HUDEP-2 (cell line): ENCODE measurements around the gene SKA3.
"Not testable (repeated sequence)": the region's sequence is repeated elsewhere in the genome, so short reads cannot be mapped to it uniquely, and the experiment has no call there.

Experiments used
- DNase-seq, 76 experiments: peaks; one replicate each; lab custom pipeline; 2025; ENCODE audit not compliant: unreplicated experiment in 76 of 76; lab: John Stamatoyannopoulos, UW

Gene SKA3

DNA sequence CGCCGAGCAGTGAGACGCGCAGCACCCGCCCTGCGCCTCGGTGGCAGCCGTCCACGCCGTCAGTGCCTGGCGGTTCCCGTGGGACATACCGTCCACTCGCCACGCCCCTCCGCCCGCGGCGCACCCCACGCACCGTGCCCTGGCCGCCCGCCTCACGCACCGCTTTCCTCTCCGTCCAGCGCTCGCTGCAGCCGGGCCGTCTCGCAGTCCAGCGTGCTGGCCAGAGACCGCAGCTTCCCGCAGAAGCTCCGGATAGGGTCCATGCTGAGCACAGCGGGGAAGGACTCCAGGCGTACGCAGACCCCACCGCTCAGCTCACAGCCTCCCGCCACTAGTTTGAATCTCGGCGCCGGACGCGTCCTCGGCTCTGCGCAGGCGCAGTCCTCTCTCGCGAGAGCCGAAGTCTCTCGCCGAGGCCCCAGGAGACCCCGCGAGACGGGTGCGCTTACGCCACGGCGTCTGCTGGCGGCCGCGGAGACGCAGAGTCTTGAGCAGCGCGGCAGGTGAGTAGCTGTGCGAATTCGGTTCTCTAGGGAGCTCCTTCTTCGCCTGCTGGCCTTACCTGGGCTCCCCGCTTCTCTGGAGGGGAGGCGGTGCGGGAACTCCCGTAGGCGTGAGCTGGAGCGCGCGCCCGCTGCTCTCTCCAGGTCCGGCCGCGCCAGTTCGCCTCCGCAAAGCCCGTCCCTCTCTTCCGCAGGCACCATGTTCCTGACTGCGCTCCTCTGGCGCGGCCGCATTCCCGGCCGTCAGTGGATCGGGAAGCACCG, at the start of gene SKA3, which contains the start of gene MRPL57:
SKA3 (minus strand) TSS at position 338 of the 767 bp plus-strand sequence; CDS start at position 263, 75 bp downstream.
MRPL57 (plus strand) TSS at position 444 of the 767 bp plus-strand sequence; CDS start at position 703, 259 bp downstream.
- DNase-seq: peak in 75 of 76 experiments; percentile 52 to 94 (median 87)

DNA sequence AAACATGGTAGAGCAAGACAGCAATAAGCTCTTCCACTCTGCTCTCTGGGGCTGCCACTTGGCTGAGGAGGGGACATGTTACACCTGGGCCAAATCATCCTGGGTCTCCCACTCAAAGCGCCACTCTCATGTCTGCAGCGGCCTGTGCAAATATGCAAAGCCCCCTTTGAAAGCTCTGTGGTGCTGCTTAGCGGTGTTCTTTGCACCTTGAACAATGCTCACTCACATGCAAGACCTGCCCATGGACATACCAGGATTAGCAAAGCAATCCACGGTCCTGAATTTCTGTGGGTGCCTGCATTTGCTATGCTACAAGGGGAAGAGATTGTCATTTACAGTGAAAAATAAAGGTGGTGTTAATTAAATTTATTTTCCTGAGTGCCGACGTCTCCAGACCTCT, 48.7 kb upstream of the SKA3 start:
- DNase-seq: no peak

DNA sequence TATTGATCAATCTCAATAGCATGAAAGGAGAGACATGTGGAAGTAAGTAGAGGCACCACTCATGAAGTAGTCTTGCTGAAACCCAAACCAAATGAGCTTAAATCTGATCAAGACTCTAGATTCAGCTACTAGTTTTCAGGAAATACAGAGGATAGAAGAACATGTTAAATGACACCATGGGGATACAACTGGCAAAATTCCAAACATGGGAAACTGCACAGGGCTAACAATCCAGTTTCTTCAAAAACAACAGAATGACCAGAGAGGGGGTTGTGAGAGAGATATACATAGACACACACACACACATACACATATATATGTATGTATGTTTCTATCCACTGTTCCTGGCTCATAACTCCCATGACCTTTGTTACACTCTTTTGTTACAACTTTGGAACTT, 44.9 kb upstream of the SKA3 start:
- no peak for DNase-seq

DNA sequence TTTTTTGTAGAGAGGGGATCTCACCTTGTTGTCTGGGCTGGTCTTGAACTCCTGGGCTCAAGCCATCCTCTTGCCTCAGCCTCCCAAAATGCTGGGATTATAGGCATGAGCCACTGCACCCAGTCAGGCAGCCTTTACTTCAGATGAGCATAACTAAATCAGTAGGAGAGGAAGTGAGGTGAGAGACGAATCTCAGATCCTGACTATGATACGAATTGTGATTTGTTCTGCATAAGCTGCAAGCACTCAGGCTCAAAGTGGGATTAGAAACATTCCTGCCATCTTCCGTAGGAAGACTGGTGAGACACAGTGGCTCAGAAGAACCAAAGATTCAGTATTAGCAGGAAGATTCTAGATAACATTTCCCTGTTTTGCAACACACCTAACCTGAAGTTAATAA, 43.4 kb upstream of the SKA3 start:
- not testable (repeated sequence) for DNase-seq

DNA sequence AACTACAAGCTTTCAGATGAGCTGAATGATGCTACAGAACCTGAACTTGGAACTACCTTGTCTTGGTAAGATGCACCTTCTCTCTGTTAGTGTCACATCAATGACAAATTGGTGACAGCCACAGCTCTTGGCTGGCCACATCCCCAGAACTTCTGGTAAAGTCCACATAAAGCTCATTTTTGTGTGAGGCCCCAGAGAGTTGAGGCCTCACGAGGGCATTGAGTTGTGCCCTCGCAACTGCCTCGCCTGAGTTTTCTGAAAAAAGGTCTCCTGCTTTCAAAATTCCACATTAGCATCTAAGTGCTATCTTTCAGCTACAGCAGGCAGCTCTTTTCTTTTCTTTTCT, 42.7 kb upstream of the SKA3 start:
- no peak for DNase-seq

DNA sequence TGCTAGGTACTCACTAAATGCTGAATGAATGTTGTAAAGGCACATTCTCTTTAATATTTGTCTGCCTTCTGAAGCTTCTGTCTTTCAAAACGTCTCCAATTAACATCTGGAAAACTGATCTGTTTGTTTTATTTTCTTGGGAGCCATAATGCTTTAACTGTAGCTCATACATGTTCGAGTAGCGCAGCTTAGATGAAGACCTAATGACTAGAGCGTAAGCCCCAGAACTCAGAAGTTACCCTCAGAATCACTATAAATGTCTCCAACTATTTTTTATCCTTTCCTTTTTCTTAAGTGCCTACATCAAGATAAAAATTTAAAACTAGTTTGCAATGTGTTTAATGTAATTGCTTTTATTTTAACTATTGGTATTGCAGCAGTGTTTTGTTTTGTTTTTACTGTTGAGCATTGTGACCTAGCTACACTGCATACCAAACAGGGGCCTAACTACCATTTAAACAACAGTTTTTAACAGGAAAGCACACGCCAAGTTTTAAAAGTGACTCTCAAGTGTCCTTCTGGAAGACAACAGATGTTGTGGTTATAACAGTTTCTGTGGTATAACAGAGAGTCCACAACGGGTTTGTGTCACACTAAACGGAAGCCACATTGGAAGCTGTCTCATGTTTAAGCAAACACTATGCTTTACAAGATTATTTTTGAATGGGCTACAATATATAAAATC, 42.1 kb upstream of the SKA3 start:
- no peak for DNase-seq

DNA sequence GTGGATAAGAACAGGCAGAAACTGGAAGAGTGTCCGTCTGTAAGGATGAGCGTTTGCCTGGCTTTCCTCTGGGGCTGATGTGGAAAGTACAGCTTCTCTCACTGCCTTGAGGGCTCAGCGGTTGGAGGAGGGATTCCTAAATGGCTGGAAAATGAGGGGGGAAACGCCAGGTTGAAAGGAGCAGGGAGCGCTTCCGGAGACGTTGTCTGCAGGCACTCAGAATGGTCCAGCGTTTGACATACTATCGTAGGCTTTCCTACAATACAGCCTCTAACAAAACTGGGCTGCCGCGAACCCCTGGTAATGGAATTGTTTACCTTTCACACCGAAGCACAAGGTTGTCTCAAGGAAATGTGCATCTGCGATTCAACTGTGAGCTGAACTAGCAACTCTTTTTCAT, 40.0 kb upstream of the SKA3 start:
- no peak for DNase-seq

DNA sequence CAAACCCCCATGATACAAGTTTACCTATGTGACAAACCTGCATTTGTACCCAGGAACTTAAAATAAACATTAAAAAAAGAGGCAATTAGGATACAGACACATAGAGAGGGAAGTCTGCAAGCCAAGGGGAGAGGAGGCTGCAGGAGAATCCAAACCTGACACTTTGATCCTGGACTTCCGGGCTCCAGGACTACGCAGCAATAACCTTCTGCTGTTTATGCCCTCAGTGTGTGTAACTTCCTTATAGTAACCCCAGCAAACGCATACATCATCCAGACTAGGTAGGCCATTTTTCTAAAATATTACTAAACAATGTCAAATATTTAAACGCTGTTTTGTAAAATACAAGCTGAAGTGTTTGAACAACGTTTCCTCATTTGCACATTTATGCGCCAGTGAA, 39.1 kb upstream of the SKA3 start:
- not testable (repeated sequence) for DNase-seq

DNA sequence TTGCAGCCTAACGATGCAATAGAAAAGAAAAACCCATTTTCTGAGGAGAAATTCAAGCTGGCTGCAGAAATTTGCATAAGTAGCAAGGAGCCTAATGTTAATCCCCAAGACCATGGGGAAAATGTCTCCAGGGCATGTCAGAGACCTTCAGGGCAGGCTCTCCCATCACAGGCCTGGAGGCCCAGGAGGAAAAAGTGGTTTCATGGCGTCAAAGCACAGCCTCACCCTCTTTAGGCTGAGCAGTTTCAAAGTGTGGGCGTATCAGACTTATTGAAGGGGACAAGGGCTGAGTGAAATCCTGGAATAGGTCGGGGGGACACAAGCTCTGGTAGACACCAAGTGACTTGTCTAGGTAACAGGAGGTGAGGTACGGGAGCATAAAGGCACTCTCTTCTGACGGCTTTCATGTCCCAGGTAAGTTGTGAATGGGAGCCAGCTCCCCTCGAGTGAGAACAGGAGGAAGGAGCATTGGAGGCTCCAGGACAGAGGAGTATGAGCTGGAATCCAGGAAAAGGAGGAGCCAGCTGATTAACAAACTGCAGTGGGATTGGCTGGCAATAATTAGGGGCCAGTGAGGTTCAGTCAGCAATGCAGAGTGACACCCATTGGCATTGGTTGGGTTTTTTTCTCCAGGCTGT, 35.9 kb upstream of the SKA3 start:
- no peak for DNase-seq

DNA sequence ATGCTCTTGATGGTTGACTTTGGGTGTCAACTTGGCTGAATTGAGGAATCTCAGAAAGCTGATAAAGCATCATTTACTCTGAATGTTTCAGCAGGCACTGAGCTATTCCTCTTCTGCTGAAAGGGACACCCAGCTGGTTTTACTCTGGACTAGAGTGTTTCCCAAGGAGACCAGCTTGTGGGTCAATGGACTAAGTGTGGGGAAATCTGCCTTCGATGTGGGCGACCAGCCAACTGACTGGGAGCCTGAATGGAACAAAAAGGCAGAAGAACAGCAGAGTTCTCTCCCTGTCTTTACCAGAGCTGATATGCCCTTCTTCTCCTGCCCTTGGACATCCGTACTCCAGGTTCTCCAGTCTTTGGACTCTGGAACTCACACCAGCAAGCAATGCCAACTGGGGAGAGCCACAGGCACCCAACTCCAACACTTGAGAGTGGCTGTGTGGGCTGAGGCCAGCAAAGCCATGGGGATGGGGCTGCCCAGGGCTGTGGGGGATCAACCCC, 32.4 kb upstream of the SKA3 start:
- no peak for DNase-seq

DNA sequence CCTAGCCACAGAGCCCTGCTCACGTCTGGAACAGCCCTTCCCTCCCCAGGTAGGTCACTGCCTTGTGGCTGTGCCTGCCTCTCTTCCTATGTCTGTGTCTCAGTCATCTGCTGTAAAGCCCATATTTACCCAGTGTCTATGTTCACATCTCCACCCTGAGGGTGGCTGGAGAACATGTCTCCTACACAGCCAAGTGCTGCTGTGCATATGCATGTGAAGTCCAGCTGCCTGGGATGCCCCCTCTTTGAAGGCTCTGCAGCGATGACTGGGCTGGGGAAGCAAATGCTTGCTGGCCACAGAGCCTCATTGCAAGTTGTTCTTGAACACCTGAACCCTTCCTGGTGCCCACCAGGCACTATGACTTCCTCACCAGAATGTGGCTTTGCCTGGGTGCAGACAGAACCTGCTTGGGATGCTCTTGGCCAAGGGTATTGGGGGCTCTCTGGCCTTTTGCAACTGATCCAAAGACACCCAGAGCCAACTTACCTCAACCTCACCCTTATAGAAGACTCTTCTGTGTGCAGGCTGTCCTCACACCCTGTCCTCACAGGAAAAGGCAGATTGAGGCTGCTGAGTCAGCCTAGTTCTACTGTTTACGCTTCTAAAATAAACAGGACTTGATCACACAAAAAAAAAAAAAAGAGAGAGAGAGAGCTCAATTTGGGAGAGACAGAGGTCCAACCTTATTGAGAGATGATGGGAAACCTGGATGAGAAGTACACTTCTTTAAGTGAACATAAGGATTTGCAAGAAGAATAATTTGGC, 26.6 kb upstream of the SKA3 start:
- no peak for DNase-seq

DNA sequence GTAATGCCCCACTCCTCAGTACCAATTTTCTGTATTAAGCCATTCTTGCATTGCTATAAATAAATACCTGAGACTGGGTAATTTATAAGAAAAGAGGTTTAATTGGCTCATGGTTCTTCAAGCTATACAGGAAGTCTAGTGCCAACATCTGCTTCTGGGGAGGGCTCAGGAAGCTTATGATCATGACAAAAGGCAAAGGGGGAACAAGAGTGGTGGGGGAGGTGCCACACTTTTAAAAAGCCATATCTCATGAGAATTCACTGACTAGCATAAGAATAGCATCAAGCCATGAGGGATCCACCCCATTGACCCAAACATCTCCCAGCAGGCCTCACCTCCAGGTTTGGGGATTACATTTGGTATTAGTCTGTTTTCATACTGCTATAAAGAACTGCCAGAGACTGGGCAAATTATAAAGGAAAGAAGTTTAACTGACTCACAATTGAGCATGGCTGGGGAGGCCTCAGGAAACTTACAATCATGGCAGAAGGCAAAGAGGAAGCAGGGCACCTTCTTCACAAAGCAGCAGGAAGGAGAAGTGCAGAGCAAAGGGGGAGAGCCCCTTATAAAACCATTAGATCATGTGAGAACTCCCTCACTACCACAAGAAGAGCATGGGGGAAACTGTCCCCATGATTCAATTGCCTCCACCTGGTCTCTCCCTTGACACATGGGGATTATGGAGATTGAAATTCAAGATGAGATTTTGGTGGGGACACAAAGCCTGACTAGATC, 25.3 kb upstream of the SKA3 start:
- not testable (repeated sequence) for DNase-seq

DNA sequence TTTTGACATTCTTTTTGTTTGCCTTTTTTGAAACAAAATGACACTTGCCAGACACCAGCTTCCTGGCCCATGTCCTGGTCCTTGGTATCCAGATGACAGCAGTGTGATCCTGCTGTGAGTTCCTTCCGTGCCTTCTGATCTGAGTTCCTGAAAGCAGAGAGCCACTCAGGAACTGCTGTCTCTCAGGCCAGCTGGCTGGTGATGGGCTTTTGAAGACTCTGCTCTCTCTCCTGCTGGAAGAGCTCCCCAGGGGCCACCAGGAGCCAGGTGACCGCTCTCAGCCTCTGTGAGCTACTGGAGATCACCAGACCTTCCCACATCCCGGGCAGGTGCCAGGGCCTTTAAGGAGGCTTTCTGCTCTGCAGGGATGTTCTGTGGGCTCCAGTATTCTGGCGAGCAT, 22.0 kb upstream of the SKA3 start:
- not testable (repeated sequence) for DNase-seq

DNA sequence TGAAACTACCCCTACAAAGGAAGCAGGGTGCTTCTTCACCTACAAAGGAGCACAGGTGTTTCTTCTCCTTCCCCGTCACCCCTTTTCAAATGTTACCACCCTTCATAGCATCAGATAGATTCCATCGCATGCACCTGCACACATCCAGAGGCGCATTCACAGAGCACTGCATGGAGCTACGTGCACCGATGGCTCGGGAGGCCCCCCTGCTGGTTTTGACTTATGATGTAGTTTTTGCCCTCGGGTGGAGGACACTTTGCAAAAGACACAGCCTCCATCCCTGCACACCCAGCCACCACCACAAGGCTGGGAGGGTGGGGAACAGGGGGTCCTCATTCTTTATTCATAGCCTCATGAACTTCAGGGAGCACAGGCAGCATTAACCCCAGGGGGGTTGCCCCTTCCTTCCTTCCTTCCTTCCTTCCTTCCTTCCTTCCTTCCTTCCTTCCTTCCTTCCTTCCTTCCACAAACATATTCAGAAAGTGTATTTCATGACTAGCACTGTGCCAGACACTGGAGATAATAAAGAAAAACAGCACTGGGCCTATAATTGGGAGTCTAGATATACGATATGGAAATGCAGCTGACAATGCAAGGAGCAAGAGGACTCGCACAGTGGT, 21.4 kb upstream of the SKA3 start:
- not testable (repeated sequence) for DNase-seq

DNA sequence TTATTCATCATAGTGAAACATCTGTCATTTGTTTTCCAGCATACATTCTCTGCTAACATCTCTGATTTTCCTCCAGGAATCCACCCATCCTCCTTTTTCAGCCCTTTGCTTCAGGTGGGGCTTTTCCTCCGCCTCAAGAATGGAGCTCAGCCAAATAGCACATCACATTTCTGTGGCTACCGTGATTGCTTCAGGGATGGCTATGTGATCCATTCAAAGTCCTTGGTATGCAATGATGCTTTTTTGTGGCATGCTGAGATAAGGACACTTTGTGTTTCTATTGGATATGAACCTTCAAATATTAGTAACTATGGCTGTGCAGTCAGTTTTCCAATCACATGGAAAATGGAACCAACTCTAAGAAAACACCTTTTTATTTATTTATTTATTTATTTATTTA, 18.4 kb upstream of the SKA3 start:
- not testable (repeated sequence) for DNase-seq

DNA sequence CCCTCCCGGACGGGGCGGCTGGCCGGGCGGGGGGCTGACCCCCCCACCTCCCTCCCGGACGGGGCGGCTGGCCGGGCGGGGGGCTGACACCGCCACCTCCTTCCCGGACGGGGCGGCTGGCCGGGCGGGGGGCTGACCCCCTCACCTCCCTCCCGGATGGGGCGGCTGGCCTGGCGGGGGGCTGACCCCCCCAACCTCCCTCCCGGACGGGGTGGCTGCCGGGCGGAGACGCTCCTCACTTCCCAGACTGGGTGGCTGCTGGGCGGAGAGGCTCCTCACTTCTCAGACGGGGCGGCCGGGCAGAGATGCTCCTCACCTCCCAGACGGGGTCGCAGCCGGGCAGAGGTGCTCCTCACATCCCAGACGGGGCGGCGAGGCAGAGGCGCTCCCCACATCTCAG, 10.1 kb upstream of the SKA3 start:
- DNase-seq: not testable (repeated sequence)

DNA sequence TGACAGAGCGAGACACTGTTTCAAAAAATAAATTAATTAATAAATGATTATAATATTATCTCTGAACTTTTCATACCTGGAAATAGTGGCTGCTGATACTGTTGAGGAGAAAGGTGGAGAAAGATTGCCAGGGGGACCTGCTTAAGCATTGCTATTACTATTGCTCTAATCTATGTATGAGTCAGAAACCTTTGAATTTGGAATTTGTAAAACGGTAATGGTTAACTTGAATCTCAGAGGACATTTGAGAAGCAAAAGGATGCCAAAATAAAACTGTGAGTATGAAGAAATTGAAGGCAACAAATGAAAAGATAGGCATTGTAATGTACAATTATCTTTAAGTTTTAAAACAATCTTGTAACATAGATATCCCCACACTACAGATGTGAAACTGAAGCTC, 5.3 kb upstream of the SKA3 start:
- DNase-seq: no peak

DNA sequence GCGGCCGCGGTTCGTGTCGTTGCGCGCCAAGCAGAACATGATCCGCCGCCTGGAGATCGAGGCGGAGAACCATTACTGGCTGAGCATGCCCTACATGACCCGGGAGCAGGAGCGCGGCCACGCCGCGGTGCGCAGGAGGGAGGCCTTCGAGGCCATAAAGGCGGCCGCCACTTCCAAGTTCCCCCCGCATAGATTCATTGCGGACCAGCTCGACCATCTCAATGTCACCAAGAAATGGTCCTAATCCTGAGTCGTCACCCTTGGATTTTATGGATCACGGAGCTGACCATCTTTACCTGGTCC, 581 bp upstream of the SKA3 start:
- DNase-seq: peak in 10 of 76 experiments; percentile 1 to 57 (median 44)

DNA sequence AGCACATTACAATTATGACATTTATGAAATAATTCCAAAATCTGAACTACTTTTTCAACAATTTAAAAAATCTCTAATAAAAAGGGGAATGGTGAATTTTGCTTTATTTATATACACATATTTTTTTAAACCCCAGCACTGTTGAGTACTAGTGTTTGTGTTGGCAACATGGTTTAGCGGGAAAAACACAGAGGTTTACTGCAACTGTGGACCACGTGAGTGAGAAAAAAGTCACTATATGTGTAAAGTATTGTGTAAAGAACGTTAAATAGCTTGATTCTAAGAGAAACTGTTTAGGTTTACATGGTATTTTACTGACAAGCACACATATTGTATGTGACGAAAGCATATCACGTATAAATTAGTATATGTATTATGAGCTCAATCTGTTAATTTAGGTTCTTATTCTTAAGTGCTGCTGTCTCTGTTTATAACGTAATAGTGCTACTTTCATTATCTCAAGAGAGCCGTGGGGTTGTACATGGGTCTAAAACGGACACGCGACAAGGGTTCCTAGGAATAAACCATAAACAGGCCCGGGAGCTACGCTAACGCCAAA, 617 bp downstream of the SKA3 start:
- DNase-seq: peak in 2 of 76 experiments; percentile 3 to 48
